Stimulated activated CD4-positive, alpha-beta T cell treated with anti-CD3 and anti-CD28 coated beads, Interleukin-12 subunit alpha, Interleukin-12 subunit beta, amount 100 ng/mL, for 24 hours (primary cell): ENCODE results near the gene URAD.

ENCODE experiments used
- DNase-seq, 2 experiments: peaks; one replicate each; pipeline ENCODE4 v3.0.0-alpha.2; 2020; ENCODE audit warnings: low read depth in 2 of 2

Gene URAD

GRCh38 chr13:28000567-28000966, 12.1 kb upstream of the URAD start:
- DNase-seq, result no peak

GRCh38 chr13:27997904-27998522, 9.5 kb upstream of the URAD start:
- no peak for DNase-seq

GRCh38 chr13:27991881-27992280, 3.4 kb upstream of the URAD start:
- DNase-seq, result no peak

GRCh38 chr13:27985600-27985999, 2.9 kb downstream of the URAD start:
- no peak for DNase-seq

GRCh38 chr13:27982361-27982760, 6.1 kb downstream of the URAD start:
- DNase-seq, result no peak

- DNase-seq, result no peak
Measured at GRCh38 chr13:27981006-27981708, 7.3 kb downstream of the URAD start.

- DNase-seq, result no peak
Measured at GRCh38 chr13:27980280-27980998, 8.1 kb downstream of the URAD start.

GRCh38 chr13:27979765-27980279, 8.7 kb downstream of the URAD start:
- DNase-seq, result no peak

GRCh38 chr13:27979001-27979643, 9.4 kb downstream of the URAD start:
- DNase-seq, result no peak

GRCh38 chr13:27978301-27978968, 10.1 kb downstream of the URAD start:
- no peak for DNase-seq

GRCh38 chr13:27977476-27978300, 10.8 kb downstream of the URAD start:
- DNase-seq, result no peak

GRCh38 chr13:27976362-27977091, 12.0 kb downstream of the URAD start:
- DNase-seq, result no peak

- DNase-seq, result no peak
Measured at GRCh38 chr13:27975564-27976361, 12.7 kb downstream of the URAD start.

GRCh38 chr13:27973961-27974662, 14.4 kb downstream of the URAD start:
- DNase-seq, result no peak

GRCh38 chr13:27973291-27973690, 15.2 kb downstream of the URAD start:
- DNase-seq, result no peak

- DNase-seq, result no peak
Measured at GRCh38 chr13:27972478-27972820, 16.0 kb downstream of the URAD start.

GRCh38 chr13:27971776-27972477, 16.6 kb downstream of the URAD start:
- DNase-seq, result no peak

- no peak for DNase-seq
Measured at GRCh38 chr13:27971236-27971645, 17.3 kb downstream of the URAD start.
